HG03135 (cell line): ENCODE data around the gene ZNF611.
A peak's percentile ranks its signal among the peaks of the same experiment; 100 is the strongest.
"Not testable (repeated sequence)": the region's sequence is repeated elsewhere in the genome, so short reads cannot be mapped to it uniquely, and the experiment has no call there.

Source experiments
- ATAC-seq: cut with Tn5 transposase; IDR thresholded peaks from one replicate; pipeline ENCODE4 v1.9.1; 2021; ENCODE audit warnings: mild to moderate bottlenecking, moderate library complexity; ENCODE audit not compliant: unreplicated experiment

The ZNF611 gene

GRCh38 chr19:52734893-52735661 is at the start of gene ZNF611:
ZNF611 (minus strand) TSS chr19:52735044; CDS start chr19:52715894, 19,150 bp downstream.
- peak; percentile 92 for ATAC-seq

GRCh38 chr19:52782864-52783263 is 48.0 kb upstream of the ZNF611 start:
- not testable (repeated sequence) for ATAC-seq

GRCh38 chr19:52778811-52779210 is 44.0 kb upstream of the ZNF611 start:
- ATAC-seq: no peak

- ATAC-seq: not testable (repeated sequence)
These were observed 21.6 kb upstream of the ZNF611 start for GRCh38 chr19:52756447-52756846.

GRCh38 chr19:52749780-52750179 is 14.9 kb upstream of the ZNF611 start:
- ATAC-seq: no peak

GRCh38 chr19:52748336-52748950 is 13.6 kb upstream of the ZNF611 start:
- ATAC-seq: no peak

- not testable (repeated sequence) for ATAC-seq
These were observed 11.1 kb upstream of the ZNF611 start for GRCh38 chr19:52745919-52746318.

GRCh38 chr19:52743091-52743490 is 8.2 kb upstream of the ZNF611 start:
- no peak for ATAC-seq

GRCh38 chr19:52742516-52742915 is 7.7 kb upstream of the ZNF611 start:
- ATAC-seq: no peak

GRCh38 chr19:52741951-52742485 is 7.2 kb upstream of the ZNF611 start:
- ATAC-seq: no peak

- not testable (repeated sequence) for ATAC-seq
These were observed 6.5 kb upstream of the ZNF611 start for GRCh38 chr19:52741371-52741770.

- no peak for ATAC-seq
These were observed 4.7 kb upstream of the ZNF611 start for GRCh38 chr19:52739576-52739975.

GRCh38 chr19:52735734-52736133 is 890 bp upstream of the ZNF611 start:
- ATAC-seq: no peak

GRCh38 chr19:52734331-52734892 is 432 bp downstream of the ZNF611 start:
- ATAC-seq: peak; percentile 28

- ATAC-seq: not testable (repeated sequence)
These were observed 8.8 kb downstream of the ZNF611 start for GRCh38 chr19:52726051-52726450.

- no peak for ATAC-seq
These were observed 9.3 kb downstream of the ZNF611 start for GRCh38 chr19:52725528-52725961.

GRCh38 chr19:52724701-52725514 is 9.9 kb downstream of the ZNF611 start:
- ATAC-seq: no peak

GRCh38 chr19:52723907-52724598 is 10.8 kb downstream of the ZNF611 start:
- not testable (repeated sequence) for ATAC-seq

GRCh38 chr19:52722062-52723003 is 12.5 kb downstream of the ZNF611 start:
- no peak for ATAC-seq
